SIG-M5 treated with dmso at 0.1 percent for 504 hours (cell line): ENCODE data around the gene PCGF5.
A peak's percentile ranks its signal among the peaks of the same experiment; 100 is the strongest.
"Not testable (repeated sequence)": the region's sequence is repeated elsewhere in the genome, so short reads cannot be mapped to it uniquely, and the experiment has no call there.

Experiments used
- DNase-seq: peaks from one replicate; lab custom pipeline; 2025; ENCODE audit not compliant: unreplicated experiment; lab: John Stamatoyannopoulos, UW

PCGF5 gene

DNA sequence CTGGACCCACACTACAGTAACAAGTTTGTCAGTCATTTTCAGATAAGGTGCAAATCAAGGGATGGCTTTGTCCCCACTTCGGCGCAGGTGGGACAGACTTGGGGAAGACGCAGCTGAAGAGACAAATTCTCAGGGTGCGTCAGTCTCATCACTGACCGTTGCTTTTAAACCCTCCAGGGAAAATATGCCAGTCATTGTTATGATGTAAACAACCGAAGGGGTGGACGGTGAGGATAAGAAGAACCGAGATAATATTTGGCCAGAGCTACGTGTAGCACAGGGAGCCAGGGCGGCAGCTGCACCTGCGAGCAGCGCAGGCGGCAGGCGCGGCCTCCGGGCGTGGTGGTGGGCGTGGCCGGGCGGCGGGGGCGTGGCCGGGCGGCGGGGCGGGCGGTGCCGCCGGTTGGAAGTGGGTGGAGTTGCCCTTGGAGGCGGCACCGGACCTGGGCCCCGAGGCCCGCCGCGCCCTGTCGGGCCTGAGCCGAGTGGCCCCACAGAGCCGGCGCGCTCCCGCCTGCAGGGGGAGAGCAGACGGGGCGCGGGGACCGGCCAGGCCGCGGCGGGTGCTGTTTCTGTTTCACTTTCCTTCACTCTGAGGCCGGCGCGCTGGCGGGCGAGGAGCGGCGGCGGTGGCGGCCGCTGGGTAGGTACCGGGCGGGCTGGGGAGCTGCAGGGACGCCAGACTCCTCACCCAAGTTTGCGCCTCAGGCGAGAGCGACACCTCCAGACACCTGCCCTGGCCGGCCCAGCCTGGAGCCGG is at the start of gene PCGF5:
TSS of gene PCGF5 (plus strand) at position 470 of the 760 bp plus-strand sequence. CDS start 2,209 bp downstream, outside the sequence.
- peak; percentile 78 for DNase-seq

DNA sequence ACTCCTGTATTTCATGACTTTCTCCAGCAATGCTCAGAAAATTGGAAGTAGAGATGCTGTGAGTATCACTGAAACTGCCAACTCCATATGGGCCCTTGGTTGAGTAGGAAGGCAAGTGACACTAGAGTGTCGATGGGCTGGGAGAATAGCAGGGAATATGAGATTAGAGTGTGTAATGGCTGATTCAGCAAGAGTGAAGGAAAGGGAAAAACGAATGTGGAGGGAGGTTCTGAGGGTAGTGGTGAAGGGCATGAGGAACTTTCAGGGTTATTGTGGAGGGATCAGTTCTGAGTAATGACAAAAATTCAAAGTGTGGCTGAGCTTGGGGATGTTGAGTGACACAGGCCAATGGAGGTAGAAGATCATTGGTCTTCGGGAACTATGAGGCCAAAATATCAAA is 49.0 kb upstream of the PCGF5 start:
- DNase-seq, result no peak

DNA sequence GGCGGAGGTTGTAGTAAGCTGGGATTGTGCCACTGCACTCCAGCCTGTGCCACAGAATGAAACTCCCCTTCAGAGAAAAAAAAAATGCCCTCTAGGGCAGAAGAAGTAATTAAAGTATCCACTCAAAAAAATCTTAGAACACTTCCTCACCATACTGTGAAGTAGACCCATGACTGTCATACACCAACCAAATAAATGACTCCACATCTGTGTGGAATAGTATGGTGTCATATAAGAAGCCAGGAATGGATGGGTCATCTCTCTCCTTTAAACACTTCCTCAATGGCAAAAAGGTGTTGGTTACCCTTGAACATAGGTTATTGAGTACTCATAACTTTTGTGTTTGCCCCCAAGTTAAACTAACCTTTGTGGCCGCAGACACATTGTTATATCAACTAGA is 48.1 kb upstream of the PCGF5 start:
- DNase-seq, result no peak

GRCh38 chr10:91185239-91185875 is 35.1 kb upstream of the PCGF5 start:
- no peak for DNase-seq

- DNase-seq, result no peak
Measured at GRCh38 chr10:91187156-91187555, 33.3 kb upstream of the PCGF5 start.

DNA sequence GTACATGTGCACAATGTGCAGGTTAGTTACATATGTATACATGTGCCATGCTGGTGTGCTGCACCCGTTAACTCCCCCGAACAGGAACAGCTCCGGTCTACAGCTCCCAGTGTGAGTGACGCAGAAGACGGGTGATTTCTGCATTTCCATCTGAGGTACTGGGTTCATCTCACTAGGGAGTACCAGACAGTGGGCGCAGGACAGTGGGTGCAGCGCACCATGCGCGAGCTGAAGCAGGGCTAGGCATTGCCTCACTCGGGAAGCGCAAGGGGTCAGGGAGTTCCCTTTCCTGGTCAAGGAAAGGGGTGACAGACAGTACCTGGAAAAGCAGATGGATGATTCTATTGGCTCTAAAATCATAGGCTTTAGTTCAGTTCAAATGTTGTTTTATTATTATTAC is 32.5 kb upstream of the PCGF5 start:
- not testable (repeated sequence) for DNase-seq

DNA sequence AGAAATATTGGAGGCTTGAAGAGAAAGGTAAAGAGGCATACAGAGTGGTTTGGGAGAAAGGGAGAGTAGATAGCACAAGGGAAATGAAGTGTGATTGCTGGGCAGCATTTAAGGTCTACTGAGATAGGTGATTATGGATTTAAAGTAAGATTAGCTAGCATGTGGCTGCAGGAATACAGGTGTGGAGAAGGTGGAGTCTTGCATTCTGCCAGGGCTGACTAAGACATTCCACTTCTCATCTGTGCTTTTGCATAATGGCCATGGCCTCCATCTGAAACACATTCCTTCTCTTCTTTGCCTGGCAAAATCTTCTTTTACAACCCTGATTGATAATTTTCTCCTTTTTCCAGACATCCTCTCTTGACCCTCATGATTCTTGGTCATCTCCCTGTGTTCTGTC is 31.6 kb upstream of the PCGF5 start:
- no peak for DNase-seq

DNA sequence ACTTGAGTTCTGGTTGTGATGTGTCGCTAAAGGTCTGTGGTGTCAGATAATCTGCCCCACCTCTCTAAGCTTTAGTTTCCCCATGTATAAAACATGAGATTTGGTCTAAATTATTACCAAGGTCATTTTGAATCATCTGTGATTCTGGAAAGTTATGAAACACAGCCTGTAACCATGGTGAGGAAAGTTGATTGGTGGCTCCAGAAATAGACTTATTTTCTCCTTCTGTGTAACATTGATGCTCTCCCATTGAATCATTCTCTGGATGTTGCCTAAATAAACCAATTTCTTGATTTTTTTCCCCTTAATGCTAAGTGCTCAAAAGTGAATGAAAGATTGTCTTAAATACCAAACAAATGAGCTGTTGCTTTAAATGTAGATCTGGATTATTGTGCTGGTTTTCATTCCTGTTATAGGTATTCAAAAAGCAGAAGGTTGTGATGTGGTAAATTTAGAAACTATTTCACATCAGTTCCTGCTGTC is 30.0 kb upstream of the PCGF5 start:
- no peak for DNase-seq

DNA sequence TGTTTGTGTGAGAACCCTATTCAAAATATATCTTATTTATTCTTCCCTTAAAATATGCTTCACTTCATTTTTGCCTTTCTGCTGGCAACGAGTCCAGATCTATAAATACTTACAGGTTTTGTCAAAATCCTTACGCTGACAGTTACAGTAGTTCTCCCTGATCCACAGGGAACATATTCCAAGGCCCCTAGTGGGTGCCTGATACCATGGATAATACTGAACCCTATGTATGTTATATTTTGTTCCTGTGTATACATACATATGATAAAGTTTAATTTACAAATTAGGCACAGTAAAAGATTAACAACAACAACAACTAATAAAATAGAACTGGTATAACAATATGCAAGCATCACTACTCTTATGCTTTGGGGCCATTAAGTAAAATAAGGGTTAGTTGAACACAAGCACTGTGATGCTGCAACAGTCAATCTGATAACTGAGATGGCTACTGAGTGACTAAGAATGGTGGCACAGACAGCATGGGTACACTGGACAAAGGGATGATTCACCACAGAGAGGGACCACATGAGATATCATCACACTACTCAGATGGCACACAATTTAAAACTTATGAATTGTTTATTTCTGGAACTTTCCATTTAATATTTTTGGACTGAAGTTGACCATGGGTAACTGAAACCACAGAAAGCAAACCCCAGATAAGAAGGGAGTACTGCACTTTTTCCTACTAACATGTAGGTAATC is 29.4 kb upstream of the PCGF5 start:
- DNase-seq, result no peak

DNA sequence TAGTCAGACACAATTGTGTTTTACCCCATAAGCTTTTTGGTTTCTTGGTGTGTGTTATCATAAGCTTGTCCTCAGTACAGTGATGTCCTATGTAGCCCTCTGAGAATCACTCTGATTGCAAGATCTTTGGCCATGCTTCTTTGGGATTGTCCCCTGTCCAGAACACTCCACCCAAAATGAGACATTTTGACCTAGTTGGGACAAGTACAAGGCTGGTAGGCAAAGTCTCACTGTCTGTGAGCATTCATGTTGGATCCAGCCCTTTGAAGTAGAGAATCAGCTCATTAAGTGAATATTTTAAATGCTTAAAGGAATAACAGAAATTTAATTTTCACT is 28.9 kb upstream of the PCGF5 start:
- no peak for DNase-seq

DNA sequence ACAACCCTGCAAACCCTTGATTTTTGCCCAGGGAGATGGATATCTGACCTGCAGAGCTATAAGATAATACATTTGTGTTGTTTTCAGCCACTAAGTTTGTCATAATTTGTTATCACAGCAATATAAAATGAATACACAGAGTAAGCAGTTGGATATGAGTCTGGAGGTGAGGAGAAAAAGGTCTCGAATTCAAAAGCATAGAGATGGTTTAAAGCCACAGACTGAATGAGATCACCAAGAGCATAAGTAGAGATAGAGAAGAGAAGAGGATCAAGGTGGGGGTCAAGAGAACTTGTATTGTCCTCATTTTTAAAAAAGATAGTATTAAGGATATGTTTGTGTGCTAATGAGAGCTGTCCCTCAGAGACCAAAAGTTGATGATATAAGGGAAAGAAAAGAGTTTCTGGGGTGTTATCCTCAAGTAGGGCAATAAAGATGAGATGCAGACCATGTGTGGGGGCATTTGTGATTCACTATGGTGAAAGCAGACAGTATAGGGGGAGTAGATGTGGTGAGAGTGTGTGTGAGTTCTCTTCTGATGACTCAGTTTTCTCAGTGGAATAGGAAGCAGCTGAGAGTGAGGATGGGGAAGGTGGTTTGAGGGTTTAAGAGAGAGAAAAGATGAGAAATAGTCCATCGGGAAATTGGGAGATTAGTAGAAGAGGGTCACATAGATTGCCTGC is 25.8 kb upstream of the PCGF5 start:
- no peak for DNase-seq

- DNase-seq, result no peak
Measured at GRCh38 chr10:91196268-91197048, 24.0 kb upstream of the PCGF5 start.

GRCh38 chr10:91197127-91197526 is 23.3 kb upstream of the PCGF5 start:
- no peak for DNase-seq

DNA sequence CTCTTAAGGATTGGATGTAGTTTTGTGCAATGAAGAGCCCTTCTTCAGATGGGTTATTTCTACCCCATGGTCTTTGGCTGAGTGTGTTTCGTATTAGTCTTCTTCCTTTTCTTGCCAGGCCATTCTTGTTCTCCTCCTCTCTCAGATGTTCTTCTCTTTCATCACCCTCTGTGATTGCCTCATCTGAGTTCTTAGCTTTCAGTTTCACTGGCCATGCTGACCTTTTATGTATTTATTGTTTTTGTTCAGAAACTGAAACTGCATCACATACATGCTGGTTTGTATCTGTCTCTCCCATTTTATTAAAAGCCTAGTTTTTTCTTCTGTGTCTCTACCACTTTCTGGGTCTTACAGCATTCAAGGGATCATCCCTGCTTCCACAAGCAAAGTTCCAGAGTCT is 21.7 kb upstream of the PCGF5 start:
- DNase-seq, result peak; percentile 81

GRCh38 chr10:91200314-91201212 is 19.9 kb upstream of the PCGF5 start:
- no peak for DNase-seq

- DNase-seq, result no peak
Measured at GRCh38 chr10:91201213-91201996, 19.1 kb upstream of the PCGF5 start.

DNA sequence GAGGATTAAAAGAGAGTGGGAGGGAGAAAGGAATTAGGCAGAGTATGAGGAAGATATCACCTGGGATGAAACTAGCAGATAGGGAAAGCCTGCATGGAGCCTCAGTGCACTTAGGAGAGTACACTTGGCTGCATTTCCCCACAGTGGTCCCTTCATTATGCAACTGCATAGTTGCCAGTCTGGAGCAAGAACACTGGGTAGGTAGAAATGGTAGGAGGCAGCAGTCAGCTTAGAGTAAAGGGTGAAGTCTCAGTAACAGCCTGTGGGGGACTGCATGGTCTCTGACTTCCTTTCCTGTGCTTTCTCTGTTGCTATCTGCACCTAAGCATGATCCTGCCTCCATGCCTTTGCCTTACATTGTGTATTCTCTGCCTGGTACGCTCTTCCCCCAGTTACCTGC is 14.0 kb upstream of the PCGF5 start:
- DNase-seq, result no peak

DNA sequence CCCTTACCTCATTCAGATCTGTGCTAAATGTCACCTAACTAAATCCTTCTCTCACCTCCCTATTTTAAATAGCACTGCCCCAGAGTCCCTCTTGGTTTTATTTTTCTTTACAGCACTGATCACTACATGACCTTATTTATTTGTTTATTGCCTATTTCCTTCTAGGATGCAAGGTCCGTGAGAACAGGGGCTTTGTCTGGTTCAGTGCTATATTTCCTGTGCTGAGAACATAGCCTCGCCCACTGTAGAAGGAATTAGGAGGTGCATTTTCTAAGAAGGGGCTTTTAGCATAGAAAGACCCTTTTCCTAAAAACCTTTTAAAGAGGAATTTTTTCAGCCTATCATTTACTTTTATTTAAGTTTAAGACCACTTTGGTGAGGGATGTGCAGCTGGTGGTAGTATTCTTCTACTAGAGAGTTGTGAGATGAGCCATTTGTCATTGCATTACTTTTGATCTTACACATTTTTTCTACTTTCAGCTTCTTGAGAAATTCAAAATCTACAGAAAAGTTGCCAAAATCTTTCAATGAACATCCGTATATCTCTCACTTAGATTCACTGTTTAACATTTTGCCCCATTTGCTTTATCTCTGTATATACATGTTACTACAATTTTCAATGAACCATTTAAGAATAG is 13.5 kb upstream of the PCGF5 start:
- no peak for DNase-seq
